HFF-Myc (cell line): ENCODE measurements around the gene GSK3B.

Source experiments
- DNase-seq: peaks from one replicate; pipeline ENCODE4 v3.0.0-alpha.2; 2011; ENCODE audit warnings: low read depth; ENCODE audit errors: extremely low read depth
- H3K4me3 ChIP-seq: replicated peaks from 2 replicates; pipeline ENCODE4 v1.5.1; 2011; ENCODE audit warnings: low read depth, mild to moderate bottlenecking, control low read depth, low read length
- TF ChIP-seq, protein P1 (sequence below): IDR thresholded peaks from 2 replicates; pipeline ENCODE4 v1.5.1; 2012; ENCODE audit warnings: mild to moderate bottlenecking, low read depth, low read length, control low read depth; ENCODE audit errors: missing control alignments

The GSK3B gene

DNA sequence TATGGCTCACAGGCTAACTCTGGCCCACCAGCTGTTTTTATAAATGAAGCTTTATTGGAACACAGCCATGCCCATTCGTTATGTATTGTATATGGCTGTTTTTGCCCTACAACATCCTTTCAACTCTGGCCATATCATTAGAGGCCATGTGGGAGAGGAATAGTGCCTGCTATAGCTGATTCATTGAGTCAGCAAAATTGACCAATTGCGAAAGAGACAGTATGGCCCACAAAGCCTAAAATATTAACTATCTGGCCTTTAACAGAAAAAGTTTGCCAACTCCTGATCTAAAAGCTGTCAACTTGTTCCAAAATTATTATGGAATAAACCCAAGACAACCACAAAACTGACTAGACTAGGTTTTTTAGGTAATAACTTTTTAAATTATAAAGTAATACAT, 311.0 kb downstream of the GSK3B start:
- DNase-seq = no peak
- TF ChIP-seq, protein P1, sequence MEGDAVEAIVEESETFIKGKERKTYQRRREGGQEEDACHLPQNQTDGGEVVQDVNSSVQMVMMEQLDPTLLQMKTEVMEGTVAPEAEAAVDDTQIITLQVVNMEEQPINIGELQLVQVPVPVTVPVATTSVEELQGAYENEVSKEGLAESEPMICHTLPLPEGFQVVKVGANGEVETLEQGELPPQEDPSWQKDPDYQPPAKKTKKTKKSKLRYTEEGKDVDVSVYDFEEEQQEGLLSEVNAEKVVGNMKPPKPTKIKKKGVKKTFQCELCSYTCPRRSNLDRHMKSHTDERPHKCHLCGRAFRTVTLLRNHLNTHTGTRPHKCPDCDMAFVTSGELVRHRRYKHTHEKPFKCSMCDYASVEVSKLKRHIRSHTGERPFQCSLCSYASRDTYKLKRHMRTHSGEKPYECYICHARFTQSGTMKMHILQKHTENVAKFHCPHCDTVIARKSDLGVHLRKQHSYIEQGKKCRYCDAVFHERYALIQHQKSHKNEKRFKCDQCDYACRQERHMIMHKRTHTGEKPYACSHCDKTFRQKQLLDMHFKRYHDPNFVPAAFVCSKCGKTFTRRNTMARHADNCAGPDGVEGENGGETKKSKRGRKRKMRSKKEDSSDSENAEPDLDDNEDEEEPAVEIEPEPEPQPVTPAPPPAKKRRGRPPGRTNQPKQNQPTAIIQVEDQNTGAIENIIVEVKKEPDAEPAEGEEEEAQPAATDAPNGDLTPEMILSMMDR = no peak
- no peak overlapping the region for H3K4me3 ChIP-seq

DNA sequence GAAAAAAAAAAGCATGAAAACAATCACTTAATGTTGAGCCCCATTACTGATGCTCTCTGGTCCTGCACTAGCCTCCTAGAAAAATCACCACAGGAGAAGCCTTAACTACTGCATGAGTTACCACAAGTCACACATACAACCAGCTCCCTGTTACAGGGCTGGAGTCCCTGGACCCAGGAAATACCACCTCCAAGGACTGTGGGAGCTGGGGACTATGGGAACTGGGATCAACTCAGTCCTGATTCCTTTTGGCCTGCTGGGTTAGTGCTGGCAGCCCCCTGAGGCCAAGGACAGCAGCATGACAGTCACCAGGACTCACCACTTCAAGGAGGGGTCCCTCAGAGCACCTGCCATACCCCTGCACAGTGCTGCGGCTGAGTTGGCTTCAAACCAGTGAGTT, 311.8 kb downstream of the GSK3B start:
- DNase-seq = no peak
- TF ChIP-seq, protein P1 = no peak
- no peak overlapping the region for H3K4me3 ChIP-seq

DNA sequence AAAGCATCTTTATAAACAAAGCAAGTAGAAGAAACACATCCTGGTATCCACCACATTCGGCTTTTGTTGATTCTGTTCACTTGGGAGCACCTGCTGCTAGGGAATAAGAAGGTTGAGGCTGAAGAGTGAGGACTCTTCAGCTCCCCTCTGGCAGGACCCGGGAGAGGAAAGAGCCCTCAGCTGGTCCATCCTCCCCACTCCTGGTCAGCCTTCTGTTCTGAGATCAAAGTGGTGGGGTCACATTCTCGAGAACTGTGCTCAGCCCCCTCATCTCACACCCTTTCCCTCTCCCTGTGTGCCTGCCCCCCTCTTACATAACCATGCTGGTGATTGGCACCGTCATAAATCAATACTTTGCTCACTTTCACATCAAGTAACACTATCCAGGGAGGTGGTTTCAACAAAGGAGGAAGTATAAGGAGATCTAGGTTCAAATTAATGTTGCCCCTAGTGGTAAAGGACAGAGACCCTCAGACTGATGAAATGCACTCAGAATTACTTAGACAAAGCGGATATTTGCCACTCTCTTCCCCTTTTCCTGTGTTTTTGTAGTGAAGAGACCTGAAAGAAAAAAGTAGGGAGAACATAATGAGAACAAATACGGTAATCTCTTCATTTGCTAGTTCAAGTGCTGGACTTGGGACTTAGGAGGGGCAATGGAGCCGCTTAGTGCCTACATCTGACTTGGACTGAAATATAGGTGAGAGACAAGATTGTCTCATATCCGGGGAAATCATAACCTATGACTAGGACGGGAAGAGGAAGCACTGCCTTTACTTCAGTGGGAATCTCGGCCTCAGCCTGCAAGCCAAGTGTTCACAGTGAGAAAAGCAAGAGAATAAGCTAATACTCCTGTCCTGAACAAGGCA, 312.7 kb downstream of the GSK3B start, which contains the start of gene NR1I2:
TSS of gene NR1I2 (plus strand) at position 772 of the 869 bp plus-strand sequence.
- TF ChIP-seq, protein P1 = no peak
- DNase-seq = no peak
- no peak within 1 kb of the TSS for H3K4me3 ChIP-seq

DNA sequence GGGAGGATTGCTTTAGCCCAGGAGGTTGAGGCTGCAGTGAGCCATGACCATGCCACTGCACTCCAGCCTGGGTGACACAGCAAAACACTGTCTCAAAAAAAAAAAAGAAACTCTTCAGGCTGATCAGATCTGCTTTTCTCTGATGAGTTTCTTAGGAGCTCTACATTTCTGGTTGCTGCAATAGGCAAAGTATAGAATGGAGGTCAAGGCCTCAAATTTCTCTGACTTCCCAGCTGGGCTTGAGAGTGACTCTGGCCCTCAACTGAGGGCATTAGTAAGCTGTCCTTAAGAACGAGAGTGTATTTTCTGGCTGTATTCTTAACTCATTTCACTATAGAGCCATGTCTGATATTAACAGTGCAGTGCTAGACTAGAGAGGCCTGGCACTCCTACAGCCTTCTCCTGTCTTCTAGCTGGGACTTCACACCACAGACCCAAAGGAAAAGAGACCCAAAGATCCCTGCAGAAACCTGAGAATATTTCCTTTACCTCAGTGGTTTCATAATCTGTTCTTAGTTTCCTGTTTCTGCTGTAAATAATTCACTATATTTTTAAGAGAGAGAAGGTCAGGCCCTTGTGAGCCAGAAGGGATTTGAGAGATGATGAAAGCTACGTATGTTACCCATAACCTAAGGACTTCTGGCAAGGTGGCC, 314.4 kb downstream of the GSK3B start:
- TF ChIP-seq, protein P1 = no peak
- H3K4me3 ChIP-seq = no peak overlapping the region
- DNase-seq = no peak

DNA sequence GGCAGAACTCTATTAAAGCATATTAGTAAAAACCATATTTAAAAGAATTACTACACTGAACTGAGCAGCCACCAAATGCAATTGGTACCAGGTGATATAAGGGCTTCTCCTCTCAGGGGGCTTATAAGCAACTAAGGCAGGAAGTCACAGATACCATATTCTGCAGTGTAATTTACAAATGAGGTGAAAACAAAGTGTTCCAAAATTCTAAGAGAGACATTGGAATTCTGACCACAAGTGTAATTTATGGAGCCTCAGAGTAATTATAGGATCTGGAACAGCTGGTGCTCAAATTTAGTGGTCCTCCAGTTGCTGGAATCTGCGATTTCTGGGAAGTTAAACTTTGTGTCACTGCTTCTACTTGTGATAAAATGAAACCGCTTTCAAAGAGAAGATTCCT, 315.4 kb downstream of the GSK3B start:
- DNase-seq = no peak
- TF ChIP-seq, protein P1 = no peak
- H3K4me3 ChIP-seq = no peak overlapping the region

DNA sequence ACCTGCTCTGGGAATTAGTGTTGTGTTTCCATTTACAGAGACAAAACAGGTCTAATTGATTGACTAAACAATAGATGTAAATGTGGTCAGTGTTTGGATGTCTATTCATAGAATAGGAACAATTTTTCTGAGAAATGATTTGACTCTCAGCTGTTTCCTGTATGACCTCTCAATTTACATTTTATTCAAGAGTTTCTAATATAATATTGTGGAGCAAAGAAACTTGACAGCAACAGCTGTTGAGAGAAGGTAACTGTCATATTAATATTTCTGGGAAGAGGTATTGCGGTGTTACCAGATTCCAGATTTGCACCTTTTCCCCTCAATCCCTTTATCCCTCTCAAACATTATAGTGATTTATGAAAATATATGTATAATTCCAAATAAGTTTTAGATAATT, 316.1 kb downstream of the GSK3B start:
- no peak overlapping the region for H3K4me3 ChIP-seq
- DNase-seq = no peak
- TF ChIP-seq, protein P1 = no peak
